ENCODE data around the gene IL20RB. TPM values are rescaled to one million over a fixed set of nuclear protein-coding genes. Genes with fewer than 3 reads are reported as not detected.

Gene IL20RB
- total and polyA plus RNA-seq, 2 of the 4 experiments (the other 2 are of a cell fraction) = 0.72 to 0.97 TPM

- H3K79me1 ChIP-seq (ENCODE audit: low read depth in 1 of 2, low read length in 2 of 2) = no peaks in the 10 kb centered on the region
- no peak overlapping the region for H2AK9ac ChIP-seq (replicated peaks; ENCODE audit: low read depth, low read length, poor library complexity)
- H3K36me3 ChIP-seq (ENCODE audit: control insufficient read depth, insufficient read depth, low read length) = no peaks in the 10 kb centered on the region
- ATAC-seq (ENCODE audit: low read depth) = no peak
- no TSS peak for BruUV-seq (replicated peaks)
- H3K4me2 ChIP-seq (ENCODE audit: low read depth, low read length) = no peak overlapping the region
- no peak overlapping the region for H3K23ac ChIP-seq (ENCODE audit: low read depth, low read length)
- TF ChIP-seq MAZ (IDR thresholded peaks at IDR 0.05; ENCODE audit: borderline replicate concordance, low read depth, low read length) (no peak), RFX5 (IDR thresholded peaks at IDR 0.05; ENCODE audit: low read depth, low read length) (no peak), SMC3 (IDR thresholded peaks at IDR 0.05; ENCODE audit: low read depth, low read length) (no peak), USF2 (IDR thresholded peaks at IDR 0.05; ENCODE audit: low read depth, low read length) (no peak)
- ChIA-PET POLR2A (ENCODE audit: unreplicated experiment) (no interaction called here), CTCF (no interaction called here)
- H3K4me1 ChIP-seq (ENCODE audit: control insufficient read depth, insufficient read depth, low read length) = no peaks in the 10 kb centered on the region
- H2AK5ac ChIP-seq (ENCODE audit: low read depth, low read length) = no peak overlapping the region
- no peak overlapping the region for H4K91ac ChIP-seq (ENCODE audit: insufficient read depth, low read depth, low read length)
- H4K5ac ChIP-seq (ENCODE audit: low read depth, low read length) = no peak overlapping the region
- H3K9me1 ChIP-seq (ENCODE audit: insufficient read depth, low read length) = no peaks in the 10 kb centered on the region
- H2BK20ac ChIP-seq (ENCODE audit: low read depth, low read length) = no peak overlapping the region
- no peak overlapping the region for H3K4me3 ChIP-seq (ENCODE audit: insufficient read depth, low read depth, low read length)
- no peak overlapping the region for H2BK15ac ChIP-seq (ENCODE audit: low read depth, low read length)
- H4K8ac ChIP-seq (ENCODE audit: low read depth in 2 of 2, low read length in 2 of 2) = no peak overlapping the region
- 60% methylated on average over 1 of the region's 2 CpGs; no CpG with 5 or more reads in 1 of the 2 experiments for WGBS, 2 experiments (ENCODE audit: extremely low coverage in 2 of 2, insufficient read length in 1 of 2)
- dilution Hi-C loops (cut with HindIII; ENCODE audit: low sequenced_read_pairs, unreplicated experiment) = no loop called here
- H2BK5ac ChIP-seq (ENCODE audit: low read depth, low read length, poor library complexity, severe bottlenecking) = no peak overlapping the region
- in situ Hi-C loops (cut with MboI; ENCODE audit: low sequenced_read_pairs) = no loop called here
- no peak overlapping the region for H2AFZ ChIP-seq (replicated peaks; ENCODE audit: low read length, poor library complexity)
- H3K56ac ChIP-seq (ENCODE audit: extremely low read depth, insufficient read depth, low read length) = no peak overlapping the region
- H4K20me1 ChIP-seq (ENCODE audit: insufficient read depth, low read length) = no peaks in the 10 kb centered on the region
- H3K27me3 ChIP-seq (ENCODE audit: control insufficient read depth, insufficient read depth, low read length) = peaks cover 14% of the 10 kb centered on the region
- H3K14ac ChIP-seq (replicated peaks; ENCODE audit: low read depth, low read length) = no peak overlapping the region
- DNase-seq = no peak
- intact Hi-C loops (cut with micrococcal nuclease) = no loop called here
- no peak overlapping the region for H2BK120ac ChIP-seq (ENCODE audit: low read depth, low read length)
- H3K27ac ChIP-seq (ENCODE audit: insufficient read depth, low read length) = no peak overlapping the region
- no peak overlapping the region for H3K9ac ChIP-seq (ENCODE audit: low read depth, low read length)
- H3K4ac ChIP-seq (ENCODE audit: low read depth, low read length) = no peak overlapping the region
- no peaks in the 10 kb centered on the region for H3K9me3 ChIP-seq (ENCODE audit: control insufficient read depth, insufficient read depth, low read length)
- no peak overlapping the region for H3K18ac ChIP-seq (ENCODE audit: low read depth, low read length)
Observed at GRCh38 chr3:137041251-137041650, 83.5 kb downstream of the IL20RB start.

Measured in IMR-90 (cell line).